Kidney capillary endothelial cell (primary cell): ENCODE measurements around the gene SULT2B1.
"Not testable (repeated sequence)": the region's sequence is repeated elsewhere in the genome, so short reads cannot be mapped to it uniquely, and the experiment has no call there.

Experiments used
- DNase-seq: peaks from one replicate; pipeline ENCODE4 v3.0.0-alpha.2; 2018; ENCODE audit warnings: low spot score

SULT2B1 gene

GRCh38 chr19:48551437-48552302 is at the start of gene SULT2B1:
TSS of gene SULT2B1 (plus strand) at chr19:48552172. CDS start at chr19:48552253, 81 bp downstream.
- DNase-seq: no peak

- no peak for DNase-seq
Observed at GRCh38 chr19:48502350-48503018, 49.5 kb upstream of the SULT2B1 start.

- DNase-seq: no peak
Observed at GRCh38 chr19:48506138-48506733, 45.7 kb upstream of the SULT2B1 start.

GRCh38 chr19:48507911-48508439 is 44.0 kb upstream of the SULT2B1 start:
- DNase-seq: no peak

- no peak for DNase-seq
Observed at GRCh38 chr19:48508729-48509411, 43.1 kb upstream of the SULT2B1 start.

GRCh38 chr19:48509467-48510194 is 42.3 kb upstream of the SULT2B1 start:
- DNase-seq: no peak

- DNase-seq: no peak
Observed at GRCh38 chr19:48510421-48511268, 41.3 kb upstream of the SULT2B1 start.

GRCh38 chr19:48511321-48511731 is 40.6 kb upstream of the SULT2B1 start:
- DNase-seq: no peak

GRCh38 chr19:48511800-48512503 is 40.0 kb upstream of the SULT2B1 start, which contains the start of gene LMTK3:
TSS of gene LMTK3 (minus strand) at chr19:48511835. CDS start at chr19:48511576, 259 bp downstream.
- no peak for DNase-seq

GRCh38 chr19:48512504-48513288 is 39.3 kb upstream of the SULT2B1 start:
- DNase-seq: no peak

- DNase-seq: no peak
Observed at GRCh38 chr19:48513289-48514122, 38.5 kb upstream of the SULT2B1 start.

- DNase-seq: no peak
Observed at GRCh38 chr19:48514123-48514458, 37.9 kb upstream of the SULT2B1 start.

- DNase-seq: no peak
Observed at GRCh38 chr19:48516536-48516935, 35.4 kb upstream of the SULT2B1 start.

GRCh38 chr19:48518207-48518606 is 33.8 kb upstream of the SULT2B1 start:
- no peak for DNase-seq

- DNase-seq: not testable (repeated sequence)
Observed at GRCh38 chr19:48519426-48519825, 32.5 kb upstream of the SULT2B1 start.

- no peak for DNase-seq
Observed at GRCh38 chr19:48520134-48520533, 31.8 kb upstream of the SULT2B1 start.

GRCh38 chr19:48524221-48524620 is 27.8 kb upstream of the SULT2B1 start:
- no peak for DNase-seq

- no peak for DNase-seq
Observed at GRCh38 chr19:48524732-48525131, 27.2 kb upstream of the SULT2B1 start.
